Activated T-helper 2 cell treated with anti-CD3 and anti-CD28 coated beads, Interferon-gamma antibody, Interleukin-2, Interleukin-4, amounts not matched to agents 10 μg/mL and 5 μg/mL and 100 μg/mL, durations not matched to agents 14 hours and 24 hours and 36 hours (primary cell): ENCODE data around the gene JAK1. TPM values are rescaled to one million over a fixed set of nuclear protein-coding genes. Genes with fewer than 3 reads are reported as not detected.

ENCODE experiments used
- DNase-seq: peaks from one replicate; pipeline ENCODE4 v3.0.0; 2021; ENCODE audit warnings: low spot score
- H3K27ac Mint-ChIP-seq: one replicate; pipeline ENCODE4 v1.8.0; 2021; ENCODE audit warnings: mixed read lengths
- H3K27me3 Mint-ChIP-seq: one replicate; pipeline ENCODE4 v1.8.0; 2021; ENCODE audit warnings: low read depth, mixed read lengths
- H3K36me3 Mint-ChIP-seq: one replicate; pipeline ENCODE4 v1.8.0; 2021; ENCODE audit warnings: low read depth, mixed read lengths
- H3K4me1 Mint-ChIP-seq: one replicate; pipeline ENCODE4 v1.8.0; 2021; ENCODE audit warnings: low read depth, mixed read lengths
- H3K4me3 Mint-ChIP-seq: one replicate; pipeline ENCODE4 v1.8.0; 2021; ENCODE audit warnings: low read depth, mild to moderate bottlenecking, moderate library complexity, mixed read lengths
- H3K9me3 Mint-ChIP-seq: one replicate; pipeline ENCODE4 v1.8.0; 2021; ENCODE audit warnings: mixed read lengths
- intact Hi-C: fragments of 100-400 bp; cut with micrococcal nuclease; formaldehyde crosslinking; loops from one replicate; pipeline ENCODE4 v1.15.1; 2023
- total RNA-seq: library from RNA; stranded (reverse); gene quantifications from 2 replicates; pipeline ENCODE4 v1.2.3, GENCODE V29; 2022

Gene JAK1
- total RNA-seq, 1 donor from 2014 or later, result 99.9 TPM

DNA sequence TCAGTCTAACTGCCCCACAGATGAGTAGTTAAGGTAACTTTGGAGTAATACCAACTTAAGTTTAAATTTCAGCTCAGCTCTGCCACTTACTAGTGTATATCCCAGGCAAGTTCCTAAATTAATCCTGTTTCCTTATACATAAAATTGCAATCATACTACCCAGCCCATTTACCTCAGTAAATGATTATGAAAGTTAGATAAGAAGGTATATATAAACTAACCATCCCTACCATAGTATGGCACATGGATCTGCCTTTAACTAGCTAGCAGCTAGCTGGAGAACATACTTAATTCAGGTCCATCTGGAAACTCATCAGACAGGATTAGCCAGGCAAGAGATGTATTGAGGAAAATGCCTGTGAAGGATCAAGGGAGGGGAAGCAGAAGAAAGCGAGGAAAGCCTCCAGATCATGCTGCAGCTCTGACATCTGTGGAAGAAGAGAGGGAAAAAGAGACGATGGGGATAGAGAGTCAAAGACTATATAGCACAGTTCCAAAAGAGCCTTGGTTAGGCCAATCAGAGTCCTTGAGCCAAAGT lies 8.0 kb upstream of the JAK1 start:
- Mint-ChIP-seq H3K4me1 (no peaks in the 10 kb centered on the region), H3K27me3 (no peaks in the 10 kb centered on the region), H3K4me3 (no peak overlapping the region), H3K9me3 (no peaks in the 10 kb centered on the region), H3K27ac (no peak overlapping the region), H3K36me3 (no peaks in the 10 kb centered on the region)
- intact Hi-C loops, result no loop called here
- DNase-seq, result no peak

DNA sequence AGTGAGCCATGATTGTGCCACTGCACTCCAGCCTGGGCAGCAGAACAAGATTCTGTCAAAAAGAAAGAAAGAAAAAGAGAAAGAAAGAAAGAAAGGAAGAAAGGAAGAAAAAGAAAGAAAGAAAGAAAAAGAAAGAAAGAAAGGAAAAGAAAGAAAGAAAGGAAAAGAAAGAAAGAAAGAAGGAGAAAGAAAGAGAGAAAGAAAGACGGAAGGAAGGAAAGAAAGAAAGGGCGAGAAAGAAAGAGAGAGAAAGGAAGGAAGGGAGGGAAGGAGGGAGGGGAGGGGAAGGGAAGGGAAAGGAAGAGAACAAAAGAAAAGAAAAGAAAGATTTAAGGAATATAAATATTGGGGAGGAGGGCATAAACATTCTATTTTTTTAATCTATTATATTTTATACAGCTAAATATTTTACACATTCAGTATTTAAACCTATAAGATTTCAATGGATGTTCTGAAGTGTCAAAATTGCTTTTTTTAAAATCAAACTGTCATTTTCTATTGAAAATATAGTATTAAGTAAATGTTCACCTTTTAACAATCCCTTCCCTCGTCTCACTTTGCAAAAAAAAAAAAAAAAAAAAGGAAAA lies 6.8 kb upstream of the JAK1 start:
- Mint-ChIP-seq H3K27me3 (no peaks in the 10 kb centered on the region), H3K27ac (no peak overlapping the region), H3K36me3 (no peaks in the 10 kb centered on the region), H3K4me3 (no peak overlapping the region), H3K9me3 (no peaks in the 10 kb centered on the region), H3K4me1 (peaks cover 1% of the 10 kb centered on the region)
- no peak for DNase-seq
- intact Hi-C loops, result no loop called here

DNA sequence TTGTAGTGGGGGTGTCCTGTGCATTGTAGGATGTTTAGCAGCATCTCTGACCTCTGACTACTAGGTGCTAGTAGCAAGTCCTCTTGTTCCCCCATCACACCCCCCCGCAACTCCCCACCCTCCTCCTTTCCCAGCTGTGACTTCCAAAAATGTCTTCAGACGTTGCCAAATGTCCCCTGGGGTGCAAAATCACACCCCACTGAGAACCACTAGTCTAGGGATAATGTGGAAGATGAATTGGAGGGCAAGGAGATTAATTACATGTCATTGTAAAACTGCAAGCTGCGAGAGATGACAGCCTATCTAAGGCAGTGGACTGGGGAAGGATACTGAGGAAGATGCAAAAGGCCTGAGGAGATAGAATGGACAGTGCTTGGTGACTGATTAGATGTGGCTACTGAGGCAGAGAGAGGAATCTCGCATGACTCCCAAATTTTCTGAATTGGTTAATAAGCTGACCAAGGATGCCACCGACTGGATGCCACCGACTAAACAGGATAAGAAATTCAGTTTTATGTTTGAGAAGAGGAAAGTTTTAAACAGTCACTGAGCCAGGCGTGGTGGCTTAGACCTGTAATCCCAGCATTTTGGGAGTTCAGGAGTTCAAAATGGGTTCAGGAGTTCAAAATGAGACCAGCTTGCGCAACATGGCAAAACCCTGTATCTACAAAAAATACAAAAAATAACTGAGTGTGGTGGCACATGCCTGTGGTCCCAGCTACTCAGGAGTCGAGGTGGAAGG lies 3.1 kb upstream of the JAK1 start:
- Mint-ChIP-seq H3K36me3 (peaks cover 6% of the 10 kb centered on the region), H3K4me3 (no peak overlapping the region), H3K27me3 (no peaks in the 10 kb centered on the region), H3K27ac (no peak overlapping the region), H3K9me3 (no peaks in the 10 kb centered on the region), H3K4me1 (peaks cover 24% of the 10 kb centered on the region)
- DNase-seq, result no peak
- intact Hi-C loops, result loop anchor here (5.0 to 10.0 kb wide), 4 partner anchors 92 to 453 kb away; partner anchors contain the start of genes AK4, LEPR and LEPROT

DNA sequence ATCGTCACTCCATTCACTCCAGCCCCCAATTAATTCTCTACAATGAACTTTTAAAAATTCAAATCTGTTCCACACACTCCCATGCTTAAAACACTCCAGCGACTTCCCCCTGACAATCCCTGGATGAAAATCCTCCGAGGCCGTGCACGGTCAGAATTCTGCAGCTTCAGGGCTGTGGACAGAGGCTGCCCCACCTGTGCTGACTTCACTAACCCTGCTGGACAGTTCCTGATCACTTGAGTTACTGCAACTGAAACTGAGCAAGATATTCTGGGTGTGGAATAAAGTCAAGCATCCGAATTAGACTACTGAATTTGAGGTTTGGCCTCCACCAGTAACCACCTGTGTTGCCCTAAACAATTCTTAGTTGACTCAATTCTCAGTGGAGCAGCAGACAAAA lies 1.0 kb upstream of the JAK1 start:
- Mint-ChIP-seq H3K4me3 (peak overlapping the region; percentile 81), H3K27ac (peak overlapping the region; percentile 56), H3K27me3 (no peaks in the 10 kb centered on the region), H3K4me1 (peaks cover 41% of the 10 kb centered on the region), H3K36me3 (peaks cover 16% of the 10 kb centered on the region), H3K9me3 (no peaks in the 10 kb centered on the region)
- intact Hi-C loops, result loop anchor here (2.0 to 10.0 kb wide), 5 partner anchors 35 to 455 kb away; partner anchors contain the start of genes AK4, LEPR and LEPROT
- no peak for DNase-seq

DNA sequence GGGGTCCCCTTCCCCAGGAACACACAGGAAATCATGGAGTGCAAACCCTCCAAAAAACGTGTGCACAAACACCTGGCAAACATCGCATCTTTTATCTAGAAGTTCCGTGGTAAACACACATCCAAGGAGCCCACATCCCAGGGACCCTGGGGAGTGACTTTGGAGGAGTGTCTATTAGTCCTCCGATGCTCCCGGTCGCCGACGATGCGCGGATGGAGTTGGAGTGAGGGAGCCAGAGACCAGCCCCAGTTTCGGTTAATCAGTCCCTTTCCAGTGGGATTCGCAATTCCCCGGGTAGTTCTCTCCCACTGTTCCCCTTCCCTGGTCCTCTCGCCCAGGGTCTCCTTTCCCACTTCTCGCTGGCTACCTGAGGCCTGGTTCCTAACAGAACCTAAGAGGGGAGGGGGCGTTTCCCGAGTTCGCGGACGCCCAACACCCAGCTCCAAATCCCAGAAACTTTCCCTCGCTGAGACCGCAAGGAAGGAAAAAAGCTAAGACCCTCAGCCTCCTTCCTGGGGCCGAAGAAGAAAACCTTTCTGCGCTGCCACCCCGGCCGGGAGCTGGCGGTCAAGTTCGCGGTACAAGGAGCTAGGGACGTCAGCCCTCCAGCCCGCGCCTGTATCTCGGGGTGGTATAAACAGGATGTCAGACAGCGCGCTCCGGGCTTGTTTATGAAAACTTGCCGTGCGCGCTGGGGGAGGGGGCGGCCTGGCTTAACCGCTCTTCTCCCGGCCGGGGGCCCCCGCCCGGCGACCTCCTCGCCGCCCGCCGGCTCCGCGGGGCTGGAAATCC lies 787 bp downstream of the JAK1 start:
- H3K9me3 Mint-ChIP-seq, result no peaks in the 10 kb centered on the region
- peak overlapping the region; percentile 80 for H3K27ac Mint-ChIP-seq
- intact Hi-C loops, result loop anchor here (1.0 to 10.0 kb wide), 7 partner anchors 17 to 457 kb away; partner anchors contain the start of genes AK4, LEPR and LEPROT
- peaks cover 25% of the 10 kb centered on the region for H3K36me3 Mint-ChIP-seq
- peak; percentile 69 for DNase-seq
- H3K27me3 Mint-ChIP-seq, result no peaks in the 10 kb centered on the region
- peak overlapping the region; percentile 89 for H3K4me3 Mint-ChIP-seq
- H3K4me1 Mint-ChIP-seq, result peaks cover 58% of the 10 kb centered on the region

DNA sequence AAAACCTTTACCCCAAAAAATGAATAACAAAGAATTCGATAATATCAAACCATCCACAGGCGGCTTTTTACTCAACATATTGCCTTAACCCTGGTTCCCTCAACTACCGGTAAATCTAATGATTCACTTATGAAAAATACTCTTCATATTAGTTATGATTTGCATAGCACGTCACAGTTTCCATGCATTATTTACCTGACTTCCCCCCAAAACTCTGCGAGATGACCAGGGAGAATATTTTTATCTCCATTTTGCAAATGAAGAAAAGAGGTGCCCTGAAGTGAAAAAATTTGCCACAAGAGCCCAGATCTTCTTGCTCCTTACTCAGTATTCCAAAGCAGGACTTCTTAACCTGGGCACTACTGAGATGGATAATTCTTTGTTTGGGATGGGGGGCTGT lies 2.9 kb downstream of the JAK1 start:
- intact Hi-C loops, result loop anchor here (2.0 to 10.0 kb wide), 3 partner anchors 101 to 431 kb away; partner anchors contain the start of gene AK4
- Mint-ChIP-seq H3K4me3 (peak overlapping the region; percentile 51), H3K27me3 (no peaks in the 10 kb centered on the region), H3K9me3 (no peaks in the 10 kb centered on the region), H3K4me1 (peaks cover 72% of the 10 kb centered on the region), H3K36me3 (peaks cover 27% of the 10 kb centered on the region), H3K27ac (peak overlapping the region; percentile 38)
- DNase-seq, result no peak

DNA sequence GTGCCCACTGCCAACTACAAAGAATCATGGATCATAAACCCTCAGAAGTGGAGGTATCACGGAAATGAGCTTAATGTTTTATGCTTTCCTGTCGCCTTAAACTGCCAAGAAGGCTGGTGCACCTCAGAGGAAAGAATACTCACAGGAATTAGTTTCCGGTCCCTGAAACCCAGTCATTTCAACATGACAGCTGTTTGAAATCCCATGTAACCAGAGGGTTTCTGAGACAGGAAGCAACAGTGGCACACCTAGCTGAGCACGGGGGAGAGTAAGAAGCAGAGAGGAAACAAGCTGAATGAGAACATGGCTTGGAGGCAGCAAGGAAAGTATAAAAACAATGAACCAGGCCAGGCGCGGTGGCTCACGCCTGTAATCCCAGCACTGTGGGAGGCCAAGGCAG lies 3.9 kb downstream of the JAK1 start:
- Mint-ChIP-seq H3K9me3 (no peaks in the 10 kb centered on the region), H3K27ac (peak overlapping the region; percentile 64), H3K4me3 (peak overlapping the region; percentile 60), H3K36me3 (peaks cover 27% of the 10 kb centered on the region), H3K27me3 (no peaks in the 10 kb centered on the region), H3K4me1 (peaks cover 68% of the 10 kb centered on the region)
- DNase-seq, result peak; percentile 17
- intact Hi-C loops, result loop anchor here (2.0 to 10.0 kb wide), 3 partner anchors 102 to 432 kb away; partner anchors contain the start of gene AK4

DNA sequence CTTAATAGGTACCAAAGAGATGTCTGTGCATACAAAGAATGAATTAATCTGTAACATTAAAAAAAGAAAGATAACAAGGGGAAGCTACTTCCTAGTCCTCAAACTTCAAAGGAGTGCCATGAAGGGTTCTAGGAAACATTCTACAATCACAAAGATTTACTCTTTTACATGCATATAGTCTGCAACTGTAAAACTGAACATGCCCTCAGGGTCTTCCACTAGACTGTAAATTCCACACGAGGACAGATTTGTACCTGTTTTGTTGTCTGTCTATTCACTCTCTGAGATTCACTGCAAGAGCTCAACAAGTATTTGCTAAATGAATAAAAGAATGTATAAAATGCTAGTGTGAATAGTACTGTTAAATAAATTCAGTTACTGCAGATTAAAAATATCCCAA lies 4.4 kb downstream of the JAK1 start:
- intact Hi-C loops, result loop anchor here (2.0 to 10.0 kb wide), 3 partner anchors 103 to 433 kb away; partner anchors contain the start of gene AK4
- Mint-ChIP-seq H3K27ac (peak overlapping the region; percentile 23), H3K9me3 (no peaks in the 10 kb centered on the region), H3K4me3 (no peak overlapping the region), H3K4me1 (peaks cover 63% of the 10 kb centered on the region), H3K36me3 (peaks cover 27% of the 10 kb centered on the region), H3K27me3 (no peaks in the 10 kb centered on the region)
- no peak for DNase-seq

DNA sequence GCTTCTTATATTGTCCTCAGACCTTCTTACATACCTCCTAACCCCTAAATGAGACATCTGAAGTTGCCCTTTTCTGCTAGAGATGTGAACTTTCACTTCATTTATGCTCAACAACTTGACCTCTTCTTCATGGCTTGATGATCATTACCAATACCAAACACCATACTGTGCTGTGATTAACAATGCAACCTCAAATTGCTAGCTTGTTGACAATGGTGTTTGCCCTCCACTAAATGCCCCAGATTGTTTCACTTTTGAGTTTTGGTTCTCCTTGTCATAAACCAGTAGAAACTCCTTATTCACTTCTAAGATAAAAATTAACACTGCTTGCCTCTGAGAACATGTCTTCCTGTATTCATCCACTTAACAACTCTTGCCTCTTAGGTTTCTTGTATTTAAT lies 5.6 kb downstream of the JAK1 start:
- DNase-seq, result no peak
- peak overlapping the region; percentile 2 for H3K4me3 Mint-ChIP-seq
- no peaks in the 10 kb centered on the region for H3K9me3 Mint-ChIP-seq
- intact Hi-C loops, result loop anchor here (10.0 kb wide), 2 partner anchors 184 to 434 kb away; partner anchors contain the start of gene AK4
- peak overlapping the region; percentile 51 for H3K27ac Mint-ChIP-seq
- H3K27me3 Mint-ChIP-seq, result no peaks in the 10 kb centered on the region
- H3K4me1 Mint-ChIP-seq, result peaks cover 60% of the 10 kb centered on the region
- peaks cover 27% of the 10 kb centered on the region for H3K36me3 Mint-ChIP-seq

DNA sequence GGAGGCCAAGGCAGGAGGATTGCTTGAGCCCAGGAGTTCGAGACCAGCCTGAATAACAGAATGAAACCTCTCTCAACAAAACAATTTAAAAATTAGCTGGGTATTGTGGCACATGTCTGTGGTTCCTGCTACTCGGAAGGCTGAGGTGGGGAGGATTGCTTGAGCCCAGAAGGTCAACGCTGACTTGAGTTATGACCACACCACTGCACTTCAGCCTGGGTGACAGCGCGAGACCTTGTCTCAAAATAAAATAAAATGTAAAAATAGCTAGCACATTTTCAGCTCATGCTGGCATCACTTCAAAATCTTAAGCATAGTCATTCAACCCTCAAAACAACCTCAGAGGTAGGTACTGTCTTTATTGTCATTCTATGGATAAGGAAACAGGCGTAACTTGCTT lies 6.4 kb downstream of the JAK1 start:
- H3K4me3 Mint-ChIP-seq, result no peak overlapping the region
- peaks cover 58% of the 10 kb centered on the region for H3K4me1 Mint-ChIP-seq
- no peaks in the 10 kb centered on the region for H3K27me3 Mint-ChIP-seq
- H3K27ac Mint-ChIP-seq, result peak overlapping the region; percentile 20
- DNase-seq, result no peak
- peaks cover 24% of the 10 kb centered on the region for H3K36me3 Mint-ChIP-seq
- H3K9me3 Mint-ChIP-seq, result no peaks in the 10 kb centered on the region
- intact Hi-C loops, result loop anchor here (10.0 kb wide), 2 partner anchors 185 to 435 kb away; partner anchors contain the start of gene AK4

DNA sequence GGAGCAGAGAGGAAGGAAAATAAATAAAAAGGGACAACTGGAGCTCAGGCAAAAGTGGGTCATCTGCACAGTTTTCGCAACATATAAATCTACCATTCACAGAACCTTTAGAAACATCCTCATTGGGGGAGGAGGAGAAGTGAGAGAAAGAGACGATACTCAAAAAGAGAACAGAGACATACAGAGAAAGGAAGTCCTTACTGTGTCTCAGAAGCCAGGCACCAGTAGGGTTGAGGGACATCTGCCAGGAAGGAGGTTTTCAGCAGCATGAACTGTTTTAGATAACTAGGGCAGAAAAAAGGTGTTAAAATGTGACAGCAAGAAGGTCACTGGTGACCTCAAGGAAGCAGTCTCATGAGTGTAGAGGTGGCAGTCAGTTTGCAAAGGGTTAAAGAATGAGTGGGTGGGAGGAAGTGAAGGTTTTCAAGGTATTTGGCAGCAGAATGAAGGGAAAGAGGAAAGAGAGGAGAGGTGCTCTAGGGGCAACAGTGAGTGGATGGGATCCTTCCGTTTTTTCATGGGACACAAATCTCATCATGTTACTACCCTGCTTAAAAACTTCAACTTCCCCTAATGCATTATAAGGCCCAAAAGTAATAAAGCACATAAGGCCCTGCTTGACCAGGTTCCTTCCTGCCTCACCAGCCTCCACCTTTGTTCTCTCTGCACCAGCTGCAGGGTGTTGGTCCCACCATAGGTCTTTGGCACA lies 9.5 kb downstream of the JAK1 start:
- intact Hi-C loops, result loop anchor here (1.0 to 2.0 kb wide), 3 partner anchors 7 to 112 kb away; no protein-coding TSS in a partner anchor
- Mint-ChIP-seq H3K4me3 (no peak overlapping the region), H3K36me3 (peaks cover 9% of the 10 kb centered on the region), H3K9me3 (no peaks in the 10 kb centered on the region), H3K27me3 (no peaks in the 10 kb centered on the region), H3K4me1 (peaks cover 40% of the 10 kb centered on the region), H3K27ac (no peak overlapping the region)
- DNase-seq, result no peak
